GM23338 (cell line): Measurements from ENCODE around the gene HHAT. TPM values are rescaled to one million over a fixed set of nuclear protein-coding genes. Genes with fewer than 3 reads are reported as not detected.

ENCODE experiments used
- ATAC-seq: fragments of 200-7000 bp; cut with Tn5 transposase; 3 replicates; pipeline ENCODE4 v1.9.1; 2020
- DNase-seq: peaks from one replicate; pipeline ENCODE4 v3.0.0-alpha.2; 2015; ENCODE audit warnings: low spot score
- H2AFZ ChIP-seq: fragments of 200-600 bp; sonication (generic); 2 replicates; pipeline ENCODE4 v1.8.0; 2016; ENCODE audit warnings: antibody characterized with exemption, mild to moderate bottlenecking, moderate library complexity
- H3F3A ChIP-seq: fragments of 200-600 bp; sonication (generic); replicated peaks from 2 replicates; pipeline ENCODE4 v1.8.0; 2017; ENCODE audit warnings: antibody characterized with exemption, mixed run types, low read depth
- H3K27ac ChIP-seq: fragments of 200-600 bp; sonication (generic); 2 replicates; pipeline ENCODE4 v1.6.1; 2016; ENCODE audit warnings: low read depth
- H3K27me3 ChIP-seq: fragments of 200-600 bp; sonication (generic); 2 replicates; pipeline ENCODE4 v1.8.0; 2016; ENCODE audit warnings: mild to moderate bottlenecking, mixed run types, moderate library complexity; ENCODE audit not compliant: insufficient read depth
- H3K36me3 ChIP-seq: fragments of 200-600 bp; sonication (generic); 2 replicates; pipeline ENCODE4 v1.8.0; 2016; ENCODE audit warnings: mild to moderate bottlenecking; ENCODE audit not compliant: insufficient read depth
- H3K4me1 ChIP-seq: fragments of 200-600 bp; sonication (generic); 2 replicates; pipeline ENCODE4 v1.8.0; 2016; ENCODE audit warnings: mild to moderate bottlenecking, moderate library complexity; ENCODE audit not compliant: insufficient read depth
- H3K4me2 ChIP-seq: fragments of 200-600 bp; sonication (generic); 2 replicates; pipeline ENCODE4 v1.7.1; 2017; ENCODE audit warnings: mixed run types
- H3K4me3 ChIP-seq: fragments of 200-600 bp; sonication (generic); 2 replicates; pipeline ENCODE4 v1.6.1; 2016; ENCODE audit warnings: mixed run types
- H3K79me2 ChIP-seq: fragments of 200-600 bp; sonication (generic); replicated peaks from 2 replicates; pipeline ENCODE4 v1.8.0; 2017; ENCODE audit warnings: mild to moderate bottlenecking; ENCODE audit not compliant: insufficient read depth
- H3K9me2 ChIP-seq: fragments of 200-600 bp; sonication (generic); 2 replicates; pipeline ENCODE4 v1.8.0; 2017; ENCODE audit not compliant: insufficient read depth
- H4K20me1 ChIP-seq: fragments of 200-600 bp; sonication (generic); replicated peaks from 2 replicates; pipeline ENCODE4 v1.8.0; 2017; ENCODE audit warnings: mild to moderate bottlenecking; ENCODE audit not compliant: insufficient read depth
- H3K27ac Mint-ChIP-seq: 2 replicates; pipeline ENCODE4 v1.8.0; 2020; ENCODE audit warnings: inconsistent platforms, mild to moderate bottlenecking, moderate library complexity, mixed read lengths
- H3K27me3 Mint-ChIP-seq: 3 replicates; pipeline ENCODE4 v1.8.0; 2022; ENCODE audit warnings: low read depth, mild to moderate bottlenecking, moderate library complexity, mixed read lengths, inconsistent platforms; ENCODE audit not compliant: insufficient read depth, poor library complexity
- H3K36me3 Mint-ChIP-seq: 3 replicates; pipeline ENCODE4 v1.8.0; 2021; ENCODE audit warnings: low read depth, mild to moderate bottlenecking, inconsistent platforms, moderate library complexity, mixed read lengths
- H3K4me1 Mint-ChIP-seq: 3 replicates; pipeline ENCODE4 v1.8.0; 2020; ENCODE audit warnings: mild to moderate bottlenecking, inconsistent platforms, mixed read lengths
- H3K4me3 Mint-ChIP-seq: 3 replicates; pipeline ENCODE4 v1.8.0; 2021; ENCODE audit warnings: moderate library complexity, mild to moderate bottlenecking, inconsistent platforms, mixed read lengths
- H3K9me3 Mint-ChIP-seq: 3 replicates; pipeline ENCODE4 v1.8.0; 2020; ENCODE audit warnings: moderate library complexity, mild to moderate bottlenecking, inconsistent platforms, mixed read lengths
- CREB1 ChIP-seq: fragments of 250-450 bp; sonication (Bioruptor Pico); IDR thresholded peaks from 2 replicates; pipeline ENCODE4 v1.5.0; 2020; ENCODE audit warnings: low read depth, mild to moderate bottlenecking, moderate library complexity
- EZH2 ChIP-seq: fragments of 200-600 bp; sonication (generic); IDR thresholded peaks from one replicate; pipeline ENCODE4 v1.8.0; 2017; ENCODE audit warnings: antibody characterized with exemption, mild to moderate bottlenecking, low read depth; ENCODE audit not compliant: unreplicated experiment
- EZH2phosphoT487 ChIP-seq: fragments of 200-600 bp; sonication (generic); IDR thresholded peaks from one replicate; pipeline ENCODE4 v1.8.1; 2018; ENCODE audit warnings: antibody characterized with exemption; ENCODE audit not compliant: unreplicated experiment
- JUNB ChIP-seq: IDR thresholded peaks from one replicate; pipeline ENCODE4 v1.6.1; 2016; ENCODE audit warnings: antibody characterized with exemption; ENCODE audit not compliant: unreplicated experiment
- NANOG ChIP-seq: IDR thresholded peaks from 2 replicates; pipeline ENCODE4 v1.6.1; 2016; ENCODE audit warnings: antibody characterized with exemption, borderline replicate concordance
- POLR2AphosphoS5 ChIP-seq: IDR thresholded peaks from 2 replicates; pipeline ENCODE4 v1.6.1; 2016; ENCODE audit warnings: antibody characterized with exemption, low read depth
- STAT1 ChIP-seq: IDR thresholded peaks from one replicate; pipeline ENCODE4 v1.6.1; 2016; ENCODE audit warnings: antibody characterized with exemption; ENCODE audit not compliant: unreplicated experiment
- ZNF114 ChIP-seq: fragments of 250-450 bp; sonication (Bioruptor Pico); IDR thresholded peaks from 2 replicates; pipeline ENCODE4 v1.5.0; 2020; ENCODE audit warnings: mild to moderate bottlenecking, moderate library complexity
- ZNF331 ChIP-seq: fragments of 250-450 bp; sonication (Bioruptor Pico); IDR thresholded peaks from 2 replicates; pipeline ENCODE4 v1.5.0; 2020; ENCODE audit warnings: low read depth, mild to moderate bottlenecking, moderate library complexity
- polyA plus RNA-seq: library from polyadenylated mRNA; unstranded; fragments of >200 nt; fragmentation: Nextera tagmentation; extraction: Ambion mirVana; gene quantifications from 2 replicates; pipeline ENCODE4 v1.2.1, GENCODE V29; 2016
- total RNA-seq: library from RNA; depleted of rRNA; stranded (reverse); fragments of >200 nt; shearing (Covaris generic); gene quantifications from 2 replicates; pipeline ENCODE4 v1.2.3, GENCODE V29; 2014
- TF ChIP-seq, protein P1 (sequence below), 2 experiments: fragments of 200-600 bp in 1 of 2; sonication (generic) in 1 of 2; conservative IDR thresholded peaks; 2 replicates each; pipeline versions ENCODE4 v1.5.1 to v1.6.1; 2016 to 2017; ENCODE audit warnings: antibody characterized with exemption in 2 of 2, low read depth in 2 of 2, mild to moderate bottlenecking in 2 of 2, moderate library complexity in 1 of 2
- TF ChIP-seq, protein P2 (sequence below): IDR thresholded peaks from one replicate; pipeline ENCODE4 v1.6.1; 2018; ENCODE audit warnings: antibody characterized with exemption; ENCODE audit not compliant: unreplicated experiment
- TF ChIP-seq, protein P3 (sequence below): IDR thresholded peaks from 2 replicates; pipeline ENCODE4 v1.6.1; 2016; ENCODE audit warnings: antibody characterized with exemption
- TF ChIP-seq, protein P4 (sequence below): fragments of 250-450 bp; sonication (Bioruptor Pico); IDR thresholded peaks from 2 replicates; pipeline ENCODE4 v1.5.0; 2020; ENCODE audit warnings: mild to moderate bottlenecking, moderate library complexity

HHAT gene
- total and polyA plus RNA-seq, 2 experiments from 2014 or later: 0.11 to 0.66 TPM

DNA sequence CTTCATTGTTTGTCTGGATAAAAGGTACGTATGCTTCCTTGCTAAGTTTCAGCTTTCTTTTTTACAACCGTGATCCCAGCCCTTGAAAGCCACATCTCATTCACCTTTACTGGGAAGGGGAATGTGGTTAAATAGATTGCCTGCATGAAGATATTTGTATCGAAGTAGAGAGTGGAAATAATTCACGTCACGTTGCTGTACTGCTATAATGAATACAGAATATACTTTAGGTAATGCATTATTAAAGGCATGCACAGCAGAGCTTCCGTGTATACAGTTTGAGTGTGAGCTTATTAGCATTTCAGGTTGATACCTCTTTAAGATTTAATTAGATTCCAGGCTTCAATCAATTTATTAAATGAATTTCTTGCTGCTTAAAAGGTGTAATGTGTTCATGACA is 153.8 kb downstream of the HHAT start:
- no peak overlapping the region for H2AFZ ChIP-seq
- no peak overlapping the region for H3K4me2 ChIP-seq
- Mint-ChIP-seq H3K27me3 (peaks cover 2% of the 10 kb centered on the region), H3K9me3 (no peaks in the 10 kb centered on the region), H3K36me3 (no peaks in the 10 kb centered on the region), H3K4me1 (peaks cover 18% of the 10 kb centered on the region), H3K4me3 (no peak overlapping the region), H3K27ac (no peak overlapping the region)
- H3K27ac ChIP-seq: no peak overlapping the region
- H3F3A ChIP-seq: no peaks in the 10 kb centered on the region
- peaks cover 5% of the 10 kb centered on the region for H3K4me1 ChIP-seq
- ATAC-seq (no peak), DNase-seq (no peak)
- H3K79me2 ChIP-seq: no peaks in the 10 kb centered on the region
- TF ChIP-seq, protein P1, sequence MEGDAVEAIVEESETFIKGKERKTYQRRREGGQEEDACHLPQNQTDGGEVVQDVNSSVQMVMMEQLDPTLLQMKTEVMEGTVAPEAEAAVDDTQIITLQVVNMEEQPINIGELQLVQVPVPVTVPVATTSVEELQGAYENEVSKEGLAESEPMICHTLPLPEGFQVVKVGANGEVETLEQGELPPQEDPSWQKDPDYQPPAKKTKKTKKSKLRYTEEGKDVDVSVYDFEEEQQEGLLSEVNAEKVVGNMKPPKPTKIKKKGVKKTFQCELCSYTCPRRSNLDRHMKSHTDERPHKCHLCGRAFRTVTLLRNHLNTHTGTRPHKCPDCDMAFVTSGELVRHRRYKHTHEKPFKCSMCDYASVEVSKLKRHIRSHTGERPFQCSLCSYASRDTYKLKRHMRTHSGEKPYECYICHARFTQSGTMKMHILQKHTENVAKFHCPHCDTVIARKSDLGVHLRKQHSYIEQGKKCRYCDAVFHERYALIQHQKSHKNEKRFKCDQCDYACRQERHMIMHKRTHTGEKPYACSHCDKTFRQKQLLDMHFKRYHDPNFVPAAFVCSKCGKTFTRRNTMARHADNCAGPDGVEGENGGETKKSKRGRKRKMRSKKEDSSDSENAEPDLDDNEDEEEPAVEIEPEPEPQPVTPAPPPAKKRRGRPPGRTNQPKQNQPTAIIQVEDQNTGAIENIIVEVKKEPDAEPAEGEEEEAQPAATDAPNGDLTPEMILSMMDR (conservative IDR thresholded peaks at IDR 0.05; ENCODE audit: low read depth in 2 of 2): no peak
- TF ChIP-seq POLR2AphosphoS5 (no peak), EZH2phosphoT487 (no peak), ZNF331 (CRISPR knock-in tag) (no peak), EZH2 (no peak), STAT1 (no peak), CREB1 (CRISPR knock-in tag) (no peak), NANOG (no peak), JUNB (no peak), ZNF114 (CRISPR knock-in tag) (no peak)
- TF ChIP-seq, protein P2, sequence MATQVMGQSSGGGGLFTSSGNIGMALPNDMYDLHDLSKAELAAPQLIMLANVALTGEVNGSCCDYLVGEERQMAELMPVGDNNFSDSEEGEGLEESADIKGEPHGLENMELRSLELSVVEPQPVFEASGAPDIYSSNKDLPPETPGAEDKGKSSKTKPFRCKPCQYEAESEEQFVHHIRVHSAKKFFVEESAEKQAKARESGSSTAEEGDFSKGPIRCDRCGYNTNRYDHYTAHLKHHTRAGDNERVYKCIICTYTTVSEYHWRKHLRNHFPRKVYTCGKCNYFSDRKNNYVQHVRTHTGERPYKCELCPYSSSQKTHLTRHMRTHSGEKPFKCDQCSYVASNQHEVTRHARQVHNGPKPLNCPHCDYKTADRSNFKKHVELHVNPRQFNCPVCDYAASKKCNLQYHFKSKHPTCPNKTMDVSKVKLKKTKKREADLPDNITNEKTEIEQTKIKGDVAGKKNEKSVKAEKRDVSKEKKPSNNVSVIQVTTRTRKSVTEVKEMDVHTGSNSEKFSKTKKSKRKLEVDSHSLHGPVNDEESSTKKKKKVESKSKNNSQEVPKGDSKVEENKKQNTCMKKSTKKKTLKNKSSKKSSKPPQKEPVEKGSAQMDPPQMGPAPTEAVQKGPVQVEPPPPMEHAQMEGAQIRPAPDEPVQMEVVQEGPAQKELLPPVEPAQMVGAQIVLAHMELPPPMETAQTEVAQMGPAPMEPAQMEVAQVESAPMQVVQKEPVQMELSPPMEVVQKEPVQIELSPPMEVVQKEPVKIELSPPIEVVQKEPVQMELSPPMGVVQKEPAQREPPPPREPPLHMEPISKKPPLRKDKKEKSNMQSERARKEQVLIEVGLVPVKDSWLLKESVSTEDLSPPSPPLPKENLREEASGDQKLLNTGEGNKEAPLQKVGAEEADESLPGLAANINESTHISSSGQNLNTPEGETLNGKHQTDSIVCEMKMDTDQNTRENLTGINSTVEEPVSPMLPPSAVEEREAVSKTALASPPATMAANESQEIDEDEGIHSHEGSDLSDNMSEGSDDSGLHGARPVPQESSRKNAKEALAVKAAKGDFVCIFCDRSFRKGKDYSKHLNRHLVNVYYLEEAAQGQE: no peak
- TF ChIP-seq, protein P3, sequence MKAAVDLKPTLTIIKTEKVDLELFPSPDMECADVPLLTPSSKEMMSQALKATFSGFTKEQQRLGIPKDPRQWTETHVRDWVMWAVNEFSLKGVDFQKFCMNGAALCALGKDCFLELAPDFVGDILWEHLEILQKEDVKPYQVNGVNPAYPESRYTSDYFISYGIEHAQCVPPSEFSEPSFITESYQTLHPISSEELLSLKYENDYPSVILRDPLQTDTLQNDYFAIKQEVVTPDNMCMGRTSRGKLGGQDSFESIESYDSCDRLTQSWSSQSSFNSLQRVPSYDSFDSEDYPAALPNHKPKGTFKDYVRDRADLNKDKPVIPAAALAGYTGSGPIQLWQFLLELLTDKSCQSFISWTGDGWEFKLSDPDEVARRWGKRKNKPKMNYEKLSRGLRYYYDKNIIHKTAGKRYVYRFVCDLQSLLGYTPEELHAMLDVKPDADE: no peak
- TF ChIP-seq, protein P4, sequence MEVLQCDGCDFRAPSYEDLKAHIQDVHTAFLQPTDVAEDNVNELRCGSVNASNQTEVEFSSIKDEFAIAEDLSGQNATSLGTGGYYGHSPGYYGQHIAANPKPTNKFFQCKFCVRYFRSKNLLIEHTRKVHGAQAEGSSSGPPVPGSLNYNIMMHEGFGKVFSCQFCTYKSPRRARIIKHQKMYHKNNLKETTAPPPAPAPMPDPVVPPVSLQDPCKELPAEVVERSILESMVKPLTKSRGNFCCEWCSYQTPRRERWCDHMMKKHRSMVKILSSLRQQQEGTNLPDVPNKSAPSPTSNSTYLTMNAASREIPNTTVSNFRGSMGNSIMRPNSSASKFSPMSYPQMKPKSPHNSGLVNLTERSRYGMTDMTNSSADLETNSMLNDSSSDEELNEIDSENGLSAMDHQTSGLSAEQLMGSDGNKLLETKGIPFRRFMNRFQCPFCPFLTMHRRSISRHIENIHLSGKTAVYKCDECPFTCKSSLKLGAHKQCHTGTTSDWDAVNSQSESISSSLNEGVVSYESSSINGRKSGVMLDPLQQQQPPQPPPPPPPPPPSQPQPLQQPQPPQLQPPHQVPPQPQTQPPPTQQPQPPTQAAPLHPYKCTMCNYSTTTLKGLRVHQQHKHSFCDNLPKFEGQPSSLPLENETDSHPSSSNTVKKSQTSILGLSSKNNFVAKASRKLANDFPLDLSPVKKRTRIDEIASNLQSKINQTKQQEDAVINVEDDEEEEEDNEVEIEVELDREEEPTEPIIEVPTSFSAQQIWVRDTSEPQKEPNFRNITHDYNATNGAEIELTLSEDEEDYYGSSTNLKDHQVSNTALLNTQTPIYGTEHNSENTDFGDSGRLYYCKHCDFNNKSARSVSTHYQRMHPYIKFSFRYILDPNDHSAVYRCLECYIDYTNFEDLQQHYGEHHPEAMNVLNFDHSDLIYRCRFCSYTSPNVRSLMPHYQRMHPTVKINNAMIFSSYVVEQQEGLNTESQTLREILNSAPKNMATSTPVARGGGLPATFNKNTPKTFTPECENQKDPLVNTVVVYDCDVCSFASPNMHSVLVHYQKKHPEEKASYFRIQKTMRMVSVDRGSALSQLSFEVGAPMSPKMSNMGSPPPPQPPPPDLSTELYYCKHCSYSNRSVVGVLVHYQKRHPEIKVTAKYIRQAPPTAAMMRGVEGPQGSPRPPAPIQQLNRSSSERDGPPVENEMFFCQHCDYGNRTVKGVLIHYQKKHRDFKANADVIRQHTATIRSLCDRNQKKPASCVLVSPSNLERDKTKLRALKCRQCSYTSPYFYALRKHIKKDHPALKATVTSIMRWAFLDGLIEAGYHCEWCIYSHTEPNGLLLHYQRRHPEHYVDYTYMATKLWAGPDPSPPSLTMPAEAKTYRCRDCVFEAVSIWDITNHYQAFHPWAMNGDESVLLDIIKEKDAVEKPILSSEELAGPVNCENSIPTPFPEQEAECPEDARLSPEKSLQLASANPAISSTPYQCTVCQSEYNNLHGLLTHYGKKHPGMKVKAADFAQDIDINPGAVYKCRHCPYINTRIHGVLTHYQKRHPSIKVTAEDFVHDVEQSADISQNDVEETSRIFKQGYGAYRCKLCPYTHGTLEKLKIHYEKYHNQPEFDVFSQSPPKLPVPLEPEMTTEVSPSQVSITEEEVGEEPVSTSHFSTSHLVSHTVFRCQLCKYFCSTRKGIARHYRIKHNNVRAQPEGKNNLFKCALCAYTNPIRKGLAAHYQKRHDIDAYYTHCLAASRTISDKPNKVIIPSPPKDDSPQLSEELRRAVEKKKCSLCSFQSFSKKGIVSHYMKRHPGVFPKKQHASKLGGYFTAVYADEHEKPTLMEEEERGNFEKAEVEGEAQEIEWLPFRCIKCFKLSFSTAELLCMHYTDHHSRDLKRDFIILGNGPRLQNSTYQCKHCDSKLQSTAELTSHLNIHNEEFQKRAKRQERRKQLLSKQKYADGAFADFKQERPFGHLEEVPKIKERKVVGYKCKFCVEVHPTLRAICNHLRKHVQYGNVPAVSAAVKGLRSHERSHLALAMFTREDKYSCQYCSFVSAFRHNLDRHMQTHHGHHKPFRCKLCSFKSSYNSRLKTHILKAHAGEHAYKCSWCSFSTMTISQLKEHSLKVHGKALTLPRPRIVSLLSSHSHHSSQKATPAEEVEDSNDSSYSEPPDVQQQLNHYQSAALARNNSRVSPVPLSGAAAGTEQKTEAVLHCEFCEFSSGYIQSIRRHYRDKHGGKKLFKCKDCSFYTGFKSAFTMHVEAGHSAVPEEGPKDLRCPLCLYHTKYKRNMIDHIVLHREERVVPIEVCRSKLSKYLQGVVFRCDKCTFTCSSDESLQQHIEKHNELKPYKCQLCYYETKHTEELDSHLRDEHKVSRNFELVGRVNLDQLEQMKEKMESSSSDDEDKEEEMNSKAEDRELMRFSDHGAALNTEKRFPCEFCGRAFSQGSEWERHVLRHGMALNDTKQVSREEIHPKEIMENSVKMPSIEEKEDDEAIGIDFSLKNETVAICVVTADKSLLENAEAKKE (CRISPR knock-in tag): no peak
- H3K27me3 ChIP-seq: no peaks in the 10 kb centered on the region
- H3K36me3 ChIP-seq: no peaks in the 10 kb centered on the region
- peaks cover 2% of the 10 kb centered on the region; the same call in 1 of the 2 replicates for H3K9me2 ChIP-seq
- H3K4me3 ChIP-seq: no peak overlapping the region
- no peaks in the 10 kb centered on the region for H4K20me1 ChIP-seq
